HG02588 (cell line): Measurements from ENCODE around the gene PHYH.
A peak's percentile ranks its signal among the peaks of the same experiment; 100 is the strongest.
"Not testable (repeated sequence)": the region's sequence is repeated elsewhere in the genome, so short reads cannot be mapped to it uniquely, and the experiment has no call there.

ENCODE experiments used
- ATAC-seq: cut with Tn5 transposase; IDR thresholded peaks from one replicate; pipeline ENCODE4 v1.9.1; 2021; ENCODE audit warnings: mild to moderate bottlenecking, moderate library complexity; ENCODE audit not compliant: unreplicated experiment

PHYH gene

GRCh38 chr10:13299437-13300287 is at the start of gene PHYH:
Gene PHYH (minus strand): TSS chr10:13300064. CDS start chr10:13300042, 22 bp downstream.
- peak; percentile 75 for ATAC-seq

- ATAC-seq = peak; percentile 58
Measured at GRCh38 chr10:13348216-13349017, 48.6 kb upstream of the PHYH start, which contains the start of gene SEPHS1. Gene SEPHS1 (minus strand): TSS chr10:13348293. CDS start chr10:13344950, 3,343 bp downstream.

- peak; percentile 55 for ATAC-seq
Measured at GRCh38 chr10:13347500-13348156, 47.8 kb upstream of the PHYH start.

- ATAC-seq = peak; percentile 28
Measured at GRCh38 chr10:13347043-13347499, 47.2 kb upstream of the PHYH start.

- ATAC-seq = no peak
Measured at GRCh38 chr10:13346283-13347042, 46.6 kb upstream of the PHYH start.

- ATAC-seq = peak; percentile 96
Measured at GRCh38 chr10:13340626-13341376, 40.9 kb upstream of the PHYH start.

GRCh38 chr10:13340068-13340467 is 40.2 kb upstream of the PHYH start:
- ATAC-seq = no peak

- no peak for ATAC-seq
Measured at GRCh38 chr10:13338390-13339110, 38.7 kb upstream of the PHYH start.

- ATAC-seq = no peak
Measured at GRCh38 chr10:13337827-13338196, 37.9 kb upstream of the PHYH start.

- ATAC-seq = no peak
Measured at GRCh38 chr10:13337128-13337826, 37.4 kb upstream of the PHYH start.

GRCh38 chr10:13335881-13336280 is 36.0 kb upstream of the PHYH start:
- no peak for ATAC-seq

GRCh38 chr10:13334556-13334955 is 34.7 kb upstream of the PHYH start:
- ATAC-seq = no peak

- ATAC-seq = no peak
Measured at GRCh38 chr10:13331646-13332045, 31.8 kb upstream of the PHYH start.

GRCh38 chr10:13330980-13331379 is 31.1 kb upstream of the PHYH start:
- ATAC-seq = not testable (repeated sequence)

- no peak for ATAC-seq
Measured at GRCh38 chr10:13329565-13329964, 29.7 kb upstream of the PHYH start.

GRCh38 chr10:13328613-13329012 is 28.7 kb upstream of the PHYH start:
- ATAC-seq = no peak

GRCh38 chr10:13328126-13328525 is 28.3 kb upstream of the PHYH start:
- no peak for ATAC-seq

GRCh38 chr10:13327534-13327933 is 27.7 kb upstream of the PHYH start:
- ATAC-seq = no peak
